Retinal pigment epithelial cell (primary cell): ENCODE measurements around the gene MOGAT3.

ENCODE experiments used
- DNase-seq: peaks from one replicate; pipeline ENCODE4 v3.0.0-alpha.2; 2010; ENCODE audit warnings: low read depth
- H3K4me3 ChIP-seq: 2 replicates; pipeline ENCODE4 v1.5.1; 2011; ENCODE audit warnings: mild to moderate bottlenecking, low read length, control low read depth, moderate library complexity
- CTCF ChIP-seq: conservative IDR thresholded peaks from 2 replicates; pipeline ENCODE4 v1.5.1; 2011; ENCODE audit warnings: low read depth, low read length, control low read depth, inconsistent platforms

MOGAT3 gene

GRCh38 chr7:101175664-101176063 is 25.2 kb downstream of the MOGAT3 start:
- TF ChIP-seq CTCF, result no peak
- H3K4me3 ChIP-seq, result no peak overlapping the region
- DNase-seq, result no peak

- no peak for DNase-seq
- H3K4me3 ChIP-seq, result no peak overlapping the region
- no peak for TF ChIP-seq CTCF
These were observed 26.4 kb downstream of the MOGAT3 start for GRCh38 chr7:101174322-101174854.

- no peak for DNase-seq
- TF ChIP-seq CTCF, result no peak
- no peak overlapping the region for H3K4me3 ChIP-seq
These were observed 27.0 kb downstream of the MOGAT3 start for GRCh38 chr7:101173752-101174244.

GRCh38 chr7:101172854-101173751 is 27.7 kb downstream of the MOGAT3 start:
- H3K4me3 ChIP-seq, result no peak overlapping the region
- DNase-seq, result peak; percentile 44
- TF ChIP-seq CTCF, result no peak

- no peak for TF ChIP-seq CTCF
- H3K4me3 ChIP-seq, result no peak overlapping the region
- DNase-seq, result no peak
These were observed 28.6 kb downstream of the MOGAT3 start for GRCh38 chr7:101172005-101172853.

GRCh38 chr7:101171442-101171837 is 29.4 kb downstream of the MOGAT3 start:
- no peak overlapping the region for H3K4me3 ChIP-seq
- peak; percentile 35 for TF ChIP-seq CTCF

More at GRCh38 chr7:101171442-101171837, 29.4 kb downstream of the MOGAT3 start:
- DNase-seq, result no peak
